Stimulated activated memory B cell treated with anti-CD40 and anti-IgM and Interleukin-4, amounts not matched to agents 10 μg/mL and 1 μg/mL and 100 μg/mL, for 72 hours (primary cell): ENCODE results near the gene TSPYL1.
A peak's percentile ranks its signal among the peaks of the same experiment; 100 is the strongest.

ENCODE experiments used
- ATAC-seq: fragments of 150-1000 bp; cut with Tn5 transposase; 2 replicates; pipeline ENCODE4 v1.10.0; 2021
- H3K27ac Mint-ChIP-seq: one replicate; pipeline ENCODE4 v1.8.0; 2022; ENCODE audit warnings: mild to moderate bottlenecking, mixed read lengths
- H3K27me3 Mint-ChIP-seq: one replicate; pipeline ENCODE4 v1.8.0; 2022; ENCODE audit warnings: mixed read lengths
- H3K36me3 Mint-ChIP-seq: one replicate; pipeline ENCODE4 v1.8.0; 2022; ENCODE audit warnings: mixed read lengths
- H3K4me1 Mint-ChIP-seq: one replicate; pipeline ENCODE4 v1.8.0; 2022; ENCODE audit warnings: mixed read lengths
- H3K4me3 Mint-ChIP-seq: one replicate; pipeline ENCODE4 v1.8.0; 2022; ENCODE audit warnings: mild to moderate bottlenecking, moderate library complexity, mixed read lengths
- H3K9me3 Mint-ChIP-seq: one replicate; pipeline ENCODE4 v1.8.0; 2022; ENCODE audit warnings: mixed read lengths

TSPYL1 gene

DNA sequence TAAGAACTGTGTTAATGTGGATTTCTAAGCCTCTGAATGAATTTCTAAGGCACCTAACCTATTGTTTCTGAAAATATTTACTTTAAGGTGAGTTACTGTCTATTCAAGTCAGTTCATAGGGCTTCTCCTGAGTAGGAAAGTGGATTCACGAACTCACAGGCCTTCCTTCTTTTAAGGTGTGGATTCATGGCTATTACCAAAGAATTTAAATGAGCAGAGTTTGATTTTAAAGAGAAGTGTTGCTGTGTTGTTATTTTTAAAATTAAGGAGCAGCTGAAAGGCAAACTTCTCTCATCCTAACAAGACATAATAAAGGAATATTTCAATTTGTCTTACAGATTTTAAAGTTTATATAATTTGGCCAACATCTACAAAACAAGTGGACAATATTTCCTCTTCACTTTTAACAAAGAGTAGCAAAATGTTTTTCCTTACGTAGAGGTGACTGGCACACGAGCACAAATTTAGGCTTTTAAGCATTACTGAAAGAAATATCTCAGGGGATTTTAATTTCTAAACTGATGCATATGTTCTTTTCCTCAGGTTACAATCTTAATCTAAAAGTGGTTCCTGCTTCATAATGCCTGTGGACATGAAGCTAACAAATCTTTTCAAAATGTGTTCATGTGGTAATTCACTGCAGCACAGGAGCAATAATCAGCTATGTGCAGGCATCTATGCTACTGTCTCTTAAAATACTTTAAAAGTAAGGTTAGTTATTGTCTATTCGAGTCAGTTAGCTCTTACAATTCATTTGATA is 25.3 kb downstream of the TSPYL1 start:
- ATAC-seq = peak; percentile 21
- no peaks in the 10 kb centered on the region for H3K27me3 Mint-ChIP-seq
- no peak overlapping the region for H3K4me3 Mint-ChIP-seq
- peaks cover 7% of the 10 kb centered on the region for H3K36me3 Mint-ChIP-seq
- no peaks in the 10 kb centered on the region for H3K4me1 Mint-ChIP-seq
- H3K27ac Mint-ChIP-seq = no peak overlapping the region
- H3K9me3 Mint-ChIP-seq = no peaks in the 10 kb centered on the region

DNA sequence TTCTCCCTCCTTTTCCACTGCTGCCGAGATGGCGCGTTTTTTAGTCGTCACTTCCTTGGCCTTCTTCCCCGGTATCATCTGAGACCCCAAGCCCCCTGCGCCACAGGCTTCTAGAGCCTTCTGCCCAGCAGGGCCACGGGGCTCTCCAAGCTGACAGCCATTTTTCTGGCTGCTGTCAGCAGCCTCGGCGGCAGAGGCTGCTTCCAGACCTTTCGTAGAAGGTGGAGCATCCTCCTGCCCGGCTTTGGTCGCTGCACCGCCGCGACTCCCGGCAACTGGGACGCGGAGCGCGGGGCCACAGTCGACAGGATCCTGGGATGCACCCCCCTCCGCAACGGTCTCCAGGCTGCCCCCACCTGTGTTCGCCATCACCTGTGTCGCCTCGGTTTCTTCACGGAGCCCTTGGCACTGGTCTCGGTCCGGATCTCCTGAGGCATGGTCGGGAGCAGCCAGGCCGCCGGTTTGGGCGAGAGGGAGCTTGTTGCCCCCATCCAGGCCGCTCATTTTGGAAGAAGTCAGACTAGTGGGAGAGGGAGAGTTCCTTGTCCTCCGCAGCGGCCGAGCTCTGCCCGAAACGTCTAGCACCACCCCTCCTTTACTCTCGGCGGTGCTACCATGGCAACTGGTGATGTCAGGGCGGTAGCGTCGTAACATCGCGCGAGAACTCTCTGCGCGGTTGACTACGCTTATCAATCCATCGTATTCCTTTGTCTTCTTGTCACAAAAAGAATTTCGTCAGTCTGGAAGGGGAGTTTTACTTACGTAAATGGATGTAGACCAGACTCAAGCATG is 26.0 kb downstream of the TSPYL1 start, which contains the start of gene TSPYL4:
TSS of gene TSPYL4 (minus strand) at position 571 of the 792 bp plus-strand sequence. CDS start at position 504, 67 bp downstream.
- Mint-ChIP-seq H3K27me3 (no peaks in the 10 kb centered on the region), H3K27ac (no peak within 1 kb of the TSS), H3K4me1 (peaks cover 4% of the 10 kb centered on the region), H3K4me3 (no peak within 1 kb of the TSS), H3K9me3 (no peaks in the 10 kb centered on the region), H3K36me3 (peaks cover under 1% of the 10 kb centered on the region)
- peak; percentile 99 for ATAC-seq

DNA sequence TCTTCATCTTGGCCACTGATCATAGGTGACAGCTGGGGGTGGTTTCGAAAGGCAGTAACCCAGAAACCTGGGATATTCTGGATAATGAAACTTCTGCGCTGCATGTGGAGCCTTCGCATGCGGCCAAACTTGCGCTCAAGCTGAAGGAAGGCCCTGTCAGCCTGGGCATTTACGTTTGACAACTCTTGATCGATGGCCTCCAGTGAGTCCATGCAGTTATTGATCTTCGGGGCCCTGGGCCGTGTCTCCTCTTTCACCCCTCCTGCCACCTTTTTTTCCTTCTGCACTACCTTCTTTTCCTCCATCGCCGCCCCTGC is 26.6 kb downstream of the TSPYL1 start:
- Mint-ChIP-seq H3K36me3 (no peaks in the 10 kb centered on the region), H3K27ac (no peak overlapping the region), H3K27me3 (no peaks in the 10 kb centered on the region), H3K4me1 (peaks cover 9% of the 10 kb centered on the region), H3K4me3 (no peak overlapping the region), H3K9me3 (no peaks in the 10 kb centered on the region)
- no peak for ATAC-seq

DNA sequence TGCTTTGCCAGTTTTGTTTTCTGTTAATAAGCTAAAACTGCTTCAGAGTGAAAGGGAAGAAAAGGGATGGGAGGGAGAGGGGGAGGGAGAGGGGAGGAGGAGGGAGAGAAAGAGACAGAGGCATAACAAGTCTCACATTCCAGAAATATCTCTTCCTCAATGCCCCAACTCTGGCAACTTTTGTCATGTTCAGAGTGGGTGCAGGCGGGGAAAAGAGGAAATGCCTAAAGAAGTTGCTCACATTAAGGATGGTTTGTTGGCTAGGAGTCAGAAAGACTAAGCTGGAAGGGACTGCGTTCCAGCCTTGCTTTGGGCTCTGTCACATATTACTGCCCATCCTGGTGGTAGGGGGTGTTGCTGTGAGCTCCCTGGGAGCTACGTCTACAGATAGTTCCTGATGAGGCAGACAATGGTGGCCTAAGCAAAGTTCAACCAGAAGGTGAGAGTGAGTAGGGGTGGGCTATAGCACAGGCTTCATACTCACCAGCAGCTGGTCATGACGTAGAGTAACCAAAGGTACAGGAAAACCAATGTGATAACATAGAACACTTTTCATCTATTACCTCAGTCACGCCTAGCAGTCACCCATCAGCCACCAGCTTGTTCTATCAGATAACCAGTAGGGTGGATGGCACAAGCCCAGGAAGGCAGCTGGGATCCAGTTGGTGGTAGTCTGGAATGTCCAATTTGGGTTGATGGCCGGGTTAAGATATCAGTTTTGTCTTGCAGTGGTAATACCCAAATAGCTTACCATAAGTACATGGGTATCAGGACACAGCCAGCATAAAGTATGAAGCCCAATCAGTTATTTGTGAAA is 28.0 kb downstream of the TSPYL1 start:
- Mint-ChIP-seq H3K4me1 (peaks cover 11% of the 10 kb centered on the region), H3K9me3 (no peaks in the 10 kb centered on the region), H3K27me3 (no peaks in the 10 kb centered on the region), H3K27ac (no peak overlapping the region), H3K4me3 (no peak overlapping the region), H3K36me3 (no peaks in the 10 kb centered on the region)
- no peak for ATAC-seq

DNA sequence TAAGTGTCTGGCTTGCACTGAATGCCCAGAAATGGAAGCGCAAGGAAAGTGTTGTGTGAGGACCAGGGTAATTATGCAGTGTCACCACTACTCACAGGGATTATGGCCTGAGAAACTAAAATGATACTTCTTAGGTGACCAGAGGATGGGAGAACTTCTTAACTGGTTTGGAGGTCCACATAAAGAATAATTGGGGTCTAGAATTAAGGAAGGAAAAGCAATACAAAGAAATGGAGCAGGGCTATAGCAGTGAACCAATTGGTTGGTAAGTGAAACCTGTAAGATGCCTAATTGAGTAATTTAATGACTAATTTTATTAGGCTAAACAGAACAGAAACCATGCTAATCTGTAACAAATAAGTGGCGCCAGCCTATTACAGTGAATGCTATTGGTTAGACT is 31.2 kb downstream of the TSPYL1 start:
- H3K36me3 Mint-ChIP-seq = no peaks in the 10 kb centered on the region
- H3K9me3 Mint-ChIP-seq = no peaks in the 10 kb centered on the region
- H3K4me1 Mint-ChIP-seq = peaks cover 11% of the 10 kb centered on the region

DNA sequence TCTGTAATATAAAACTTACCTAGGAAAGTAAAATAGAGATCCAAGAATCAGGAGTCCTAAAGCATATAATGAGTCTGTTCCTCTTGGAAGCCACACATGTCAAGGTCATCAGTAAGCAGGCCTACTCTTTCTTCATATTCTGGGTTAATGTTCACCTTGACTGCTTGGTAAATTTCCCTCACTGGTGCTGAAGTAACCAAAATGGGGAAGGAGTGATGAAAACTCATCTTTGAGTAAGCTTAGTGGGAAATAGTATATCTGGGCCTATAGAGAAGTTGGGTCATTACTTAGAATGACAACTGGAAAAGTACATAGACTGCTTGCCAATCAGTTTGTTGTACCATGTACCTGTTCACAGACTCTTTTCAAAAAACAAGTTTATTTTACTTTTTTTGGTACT is 32.4 kb downstream of the TSPYL1 start:
- no peak for ATAC-seq
- Mint-ChIP-seq H3K27me3 (no peaks in the 10 kb centered on the region), H3K4me3 (no peak overlapping the region), H3K36me3 (no peaks in the 10 kb centered on the region), H3K9me3 (no peaks in the 10 kb centered on the region), H3K4me1 (peaks cover 11% of the 10 kb centered on the region), H3K27ac (no peak overlapping the region)

More for the DNA sequence above, 31.2 kb downstream of the TSPYL1 start:
- Mint-ChIP-seq H3K27me3 (no peaks in the 10 kb centered on the region), H3K27ac (peak overlapping the region; percentile 42), H3K4me3 (no peak overlapping the region)
- ATAC-seq = no peak

DNA sequence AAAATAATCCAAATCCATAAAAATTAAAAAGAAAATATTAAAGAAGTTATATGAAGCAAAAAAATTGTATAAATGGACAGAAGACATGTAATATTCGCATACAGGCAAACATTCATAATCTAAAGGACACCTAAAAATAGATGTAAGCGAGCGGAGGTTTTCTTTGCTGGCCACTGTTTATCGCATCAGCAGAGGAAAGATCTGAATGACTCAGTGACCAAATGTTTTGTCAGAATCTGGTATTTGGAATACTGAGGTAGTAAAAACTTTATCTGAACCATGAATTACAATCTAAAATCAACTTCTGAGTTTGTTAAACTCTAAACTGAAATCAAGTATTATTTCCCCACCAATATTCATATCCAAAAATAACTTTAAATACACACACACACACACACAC is 33.6 kb downstream of the TSPYL1 start:
- peaks cover 11% of the 10 kb centered on the region for H3K4me1 Mint-ChIP-seq
- no peaks in the 10 kb centered on the region for H3K27me3 Mint-ChIP-seq
- no peaks in the 10 kb centered on the region for H3K36me3 Mint-ChIP-seq
- H3K4me3 Mint-ChIP-seq = no peak overlapping the region
- ATAC-seq = no peak
- no peaks in the 10 kb centered on the region for H3K9me3 Mint-ChIP-seq
- no peak overlapping the region for H3K27ac Mint-ChIP-seq

DNA sequence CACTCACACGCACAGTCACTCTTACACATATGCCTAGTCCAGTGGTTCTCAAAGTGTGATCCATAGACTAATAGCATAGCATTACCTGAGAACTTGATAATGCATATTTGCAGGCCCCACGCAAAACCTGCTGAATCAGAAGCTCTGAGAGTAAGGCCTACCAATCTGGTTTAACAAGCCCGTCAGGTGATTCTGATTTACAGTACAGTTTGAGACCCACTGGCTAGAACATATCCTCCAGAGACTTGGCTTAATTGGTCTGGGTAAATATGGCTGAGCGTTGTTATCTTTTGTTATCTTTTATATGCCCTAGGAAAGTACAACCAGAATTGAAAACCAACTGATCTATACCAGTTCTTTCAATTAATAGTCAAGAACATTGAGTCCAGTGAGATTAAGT is 35.4 kb downstream of the TSPYL1 start:
- H3K27me3 Mint-ChIP-seq = no peaks in the 10 kb centered on the region
- peaks cover 11% of the 10 kb centered on the region for H3K4me1 Mint-ChIP-seq
- no peak overlapping the region for H3K4me3 Mint-ChIP-seq
- H3K9me3 Mint-ChIP-seq = no peaks in the 10 kb centered on the region
- H3K27ac Mint-ChIP-seq = no peak overlapping the region
- no peak for ATAC-seq
- H3K36me3 Mint-ChIP-seq = peaks cover 14% of the 10 kb centered on the region

DNA sequence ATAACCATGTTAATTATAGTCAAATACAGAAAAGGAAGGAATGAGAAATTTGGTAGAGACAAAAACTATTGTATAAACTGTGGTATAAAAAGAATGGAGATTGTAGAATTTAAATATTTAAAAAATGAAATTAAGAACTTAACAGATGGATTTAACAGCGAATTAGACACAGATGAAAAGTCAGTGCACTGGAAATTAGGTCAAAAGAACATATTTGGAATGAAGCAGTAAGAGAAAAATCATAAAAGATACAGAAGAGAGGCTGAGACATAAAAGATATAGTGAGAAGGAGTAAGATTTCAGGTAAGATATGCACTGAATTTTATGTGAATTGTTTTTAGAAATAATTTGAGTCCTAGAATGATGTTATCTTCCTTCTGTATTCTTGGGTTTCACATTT is 39.9 kb downstream of the TSPYL1 start:
- no peak overlapping the region for H3K27ac Mint-ChIP-seq
- ATAC-seq = no peak
- no peaks in the 10 kb centered on the region for H3K9me3 Mint-ChIP-seq
- no peaks in the 10 kb centered on the region for H3K4me1 Mint-ChIP-seq
- H3K4me3 Mint-ChIP-seq = no peak overlapping the region
- H3K36me3 Mint-ChIP-seq = peaks cover 23% of the 10 kb centered on the region
- H3K27me3 Mint-ChIP-seq = no peaks in the 10 kb centered on the region

DNA sequence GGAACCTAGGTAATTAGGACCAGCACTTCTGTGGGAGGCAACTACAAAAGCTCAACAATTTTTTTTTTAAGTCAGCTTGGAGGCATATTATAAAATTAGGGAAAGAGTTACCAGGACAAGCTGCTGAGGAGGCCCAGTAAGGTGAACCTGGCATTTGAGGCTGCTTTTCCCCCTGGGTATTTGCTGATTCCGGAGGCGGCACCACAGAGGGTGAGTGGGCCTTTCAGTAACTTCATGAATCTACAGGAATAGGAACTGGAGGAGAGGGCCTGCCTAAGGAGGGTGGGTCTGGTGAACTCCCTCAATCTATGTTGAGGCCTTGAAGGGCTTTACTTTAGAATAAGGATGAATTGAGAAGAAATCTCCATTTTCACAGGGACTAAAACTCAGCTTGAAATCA is 40.5 kb downstream of the TSPYL1 start:
- Mint-ChIP-seq H3K27me3 (no peaks in the 10 kb centered on the region), H3K4me1 (no peaks in the 10 kb centered on the region), H3K36me3 (peaks cover 23% of the 10 kb centered on the region), H3K9me3 (no peaks in the 10 kb centered on the region), H3K27ac (no peak overlapping the region), H3K4me3 (no peak overlapping the region)
- no peak for ATAC-seq

DNA sequence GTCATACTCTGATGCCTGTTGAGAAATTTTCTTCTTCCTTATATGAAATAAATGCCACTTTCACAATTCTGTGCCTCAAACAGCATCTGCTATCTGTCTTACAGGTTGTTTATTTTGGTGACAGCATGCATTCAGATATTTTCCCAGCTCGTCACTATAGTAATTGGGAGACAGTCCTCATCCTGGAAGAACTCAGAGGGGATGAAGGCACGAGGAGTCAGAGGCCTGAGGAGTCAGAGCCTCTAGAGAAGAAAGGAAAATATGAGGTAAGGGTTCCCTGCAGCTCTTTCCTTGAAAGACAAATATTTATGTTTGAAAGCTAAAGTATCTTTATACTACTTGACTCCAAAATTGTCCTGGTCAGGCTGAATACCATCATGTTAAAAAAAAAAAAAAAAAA is 41.6 kb downstream of the TSPYL1 start:
- H3K27ac Mint-ChIP-seq = no peak overlapping the region
- H3K9me3 Mint-ChIP-seq = no peaks in the 10 kb centered on the region
- H3K27me3 Mint-ChIP-seq = no peaks in the 10 kb centered on the region
- H3K4me3 Mint-ChIP-seq = no peak overlapping the region
- no peak for ATAC-seq
- H3K4me1 Mint-ChIP-seq = no peaks in the 10 kb centered on the region
- peaks cover 23% of the 10 kb centered on the region for H3K36me3 Mint-ChIP-seq

DNA sequence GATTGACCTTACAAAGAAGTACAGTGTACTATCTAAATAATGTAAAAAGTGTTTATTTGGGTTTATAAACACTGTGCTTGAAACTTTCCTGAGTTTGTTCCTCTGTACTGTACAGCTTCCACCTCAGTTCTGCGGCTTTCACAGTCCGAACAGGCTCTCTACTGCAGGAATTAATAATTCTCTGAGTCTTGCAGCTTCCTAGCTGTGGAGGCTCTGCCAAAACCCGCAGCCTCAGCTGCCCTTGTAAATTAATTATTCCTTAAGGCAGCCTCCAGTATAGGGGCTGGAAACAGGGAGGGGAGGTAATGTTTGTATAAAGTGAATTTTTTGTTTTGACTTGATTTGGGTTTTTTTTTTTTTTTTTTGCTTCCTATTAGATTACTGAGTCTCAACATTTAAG is 45.0 kb downstream of the TSPYL1 start:
- Mint-ChIP-seq H3K27me3 (no peaks in the 10 kb centered on the region), H3K4me3 (no peak overlapping the region), H3K9me3 (no peaks in the 10 kb centered on the region), H3K4me1 (no peaks in the 10 kb centered on the region), H3K36me3 (peaks cover 22% of the 10 kb centered on the region), H3K27ac (no peak overlapping the region)
- ATAC-seq = no peak

DNA sequence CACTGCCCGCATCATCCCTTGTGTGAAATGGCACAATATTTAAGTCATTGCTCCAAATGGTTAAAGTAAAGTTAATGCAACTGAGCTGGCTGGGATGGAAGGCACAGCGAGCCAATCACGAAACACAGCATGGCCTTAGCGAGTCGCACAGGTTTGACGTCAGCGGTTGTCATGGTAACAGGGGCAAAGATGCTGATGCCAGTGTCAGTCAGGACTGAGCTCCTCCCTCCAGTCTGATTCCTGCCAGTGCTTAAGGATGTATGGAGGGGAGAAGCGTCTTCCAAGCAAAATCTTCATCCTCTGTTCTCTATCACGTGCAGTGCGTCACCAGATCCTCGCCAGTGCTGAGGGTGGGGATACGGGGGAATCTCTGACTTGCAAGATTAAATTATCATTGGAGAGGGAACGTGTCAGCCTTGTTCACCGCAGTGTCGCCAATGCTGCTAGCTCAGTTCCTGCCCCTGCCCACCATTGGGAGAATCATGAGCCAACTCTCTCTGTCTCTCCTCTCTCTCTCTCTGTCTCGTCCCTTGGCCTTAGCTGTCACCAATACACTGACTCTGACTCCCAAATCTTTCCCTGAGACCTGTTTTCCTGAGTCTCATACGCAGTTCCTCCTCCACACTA is 50.3 kb downstream of the TSPYL1 start:
- H3K4me3 Mint-ChIP-seq = no peak overlapping the region
- no peak for ATAC-seq

More for the DNA sequence above, 50.3 kb downstream of the TSPYL1 start:
- Mint-ChIP-seq H3K9me3 (no peaks in the 10 kb centered on the region), H3K4me1 (no peaks in the 10 kb centered on the region), H3K27me3 (no peaks in the 10 kb centered on the region), H3K27ac (no peak overlapping the region), H3K36me3 (peaks cover 29% of the 10 kb centered on the region)
